MCF 10A (cell line): ENCODE results near the gene TADA2A. TPM values are rescaled to one million over a fixed set of nuclear protein-coding genes. Genes with fewer than 3 reads are reported as not detected.

ENCODE experiments used
- BruUV-seq: library from RNA; stranded (reverse); fragments of 400-500 nt; replicated peaks from 2 replicates; lab custom pipeline; 2021; lab: Mats Ljungman, UMichigan
- CTCF ChIA-PET: fragments of 300-600 bp; sonication (Branson Sonifier 250); formaldehyde crosslinking; extraction: SDS; loops from one replicate; lab custom pipeline; 2021; ENCODE audit warnings: antibody characterized with exemption, inconsistent platforms; lab: Yijun Ruan, JAX
- POLR2A ChIA-PET: fragments of 300-600, 350-650 bp; sonication (Branson Sonifier 250); formaldehyde crosslinking; extraction: SDS; loops from one replicate; lab custom pipeline; 2020; ENCODE audit warnings: antibody characterized with exemption, inconsistent platforms; lab: Yijun Ruan, JAX
- DNase-seq: peaks from one replicate; pipeline ENCODE4 v3.0.0-alpha.2; 2018; ENCODE audit not compliant: unreplicated experiment
- H3K27ac Mint-ChIP-seq: one replicate; pipeline ENCODE4 v1.8.0; 2022; ENCODE audit warnings: mild to moderate bottlenecking, low read depth, mixed read lengths; ENCODE audit not compliant: unreplicated experiment
- H3K27me3 Mint-ChIP-seq: one replicate; pipeline ENCODE4 v1.8.0; 2022; ENCODE audit warnings: mixed read lengths; ENCODE audit not compliant: insufficient read depth, unreplicated experiment
- H3K36me3 Mint-ChIP-seq: one replicate; pipeline ENCODE4 v1.8.0; 2022; ENCODE audit warnings: mild to moderate bottlenecking, moderate library complexity, mixed read lengths; ENCODE audit not compliant: insufficient read depth, unreplicated experiment
- H3K4me1 Mint-ChIP-seq: one replicate; pipeline ENCODE4 v1.8.0; 2022; ENCODE audit warnings: mixed read lengths; ENCODE audit not compliant: insufficient read depth, unreplicated experiment
- H3K4me3 Mint-ChIP-seq: one replicate; pipeline ENCODE4 v1.8.0; 2022; ENCODE audit warnings: mild to moderate bottlenecking, moderate library complexity, mixed read lengths; ENCODE audit not compliant: unreplicated experiment
- H3K9me3 Mint-ChIP-seq: one replicate; pipeline ENCODE4 v1.8.0; 2022; ENCODE audit warnings: mixed read lengths; ENCODE audit not compliant: unreplicated experiment
- CTCF ChIP-seq: fragments of 200-600 bp; IDR thresholded peaks from one replicate; pipeline ENCODE4 v1.8.0; 2022; ENCODE audit warnings: antibody characterized with exemption, mild to moderate bottlenecking; ENCODE audit not compliant: unreplicated experiment
- intact Hi-C: fragments of 100-400 bp; cut with micrococcal nuclease; formaldehyde crosslinking; loops from 2 replicates; pipeline ENCODE4 v1.14.1; 2022
- total RNA-seq: library from RNA; stranded (reverse); gene quantifications from 2 replicates; pipeline ENCODE4 v1.2.3, GENCODE V29; 2022

Gene TADA2A
- total RNA-seq, 1 experiment from 2014 or later, result 31.3 TPM

- no peak for TF ChIP-seq CTCF
These were observed 63.5 kb downstream of the TADA2A start for GRCh38 chr17:37470181-37470580.

GRCh38 chr17:37475731-37476420 is 69.2 kb downstream of the TADA2A start:
- Mint-ChIP-seq H3K4me3 (no peak overlapping the region), H3K27me3 (no peaks in the 10 kb centered on the region), H3K4me1 (peaks cover 22% of the 10 kb centered on the region), H3K27ac (peak overlapping the region; percentile 75), H3K9me3 (no peaks in the 10 kb centered on the region), H3K36me3 (peaks cover 77% of the 10 kb centered on the region)
- BruUV-seq, result no TSS peak
- TF ChIP-seq CTCF, result no peak
- intact Hi-C loops, result no loop called here
- CTCF ChIA-PET, result interaction anchor here (0.7 kb wide), 1 partner anchor 380 kb away, joined by 3 read pairs; no protein-coding TSS in a partner anchor
- no peak for DNase-seq
- POLR2A ChIA-PET, result interaction anchor here (1.0 to 5.0 kb wide), 7 partner anchors 8 to 70 kb away, joined by 5 to 60 read pairs (median 8); partner anchors contain the start of gene DUSP14

More at GRCh38 chr17:37470181-37470580, 63.5 kb downstream of the TADA2A start:
- Mint-ChIP-seq H3K27ac (no peak overlapping the region), H3K4me1 (no peaks in the 10 kb centered on the region), H3K9me3 (no peaks in the 10 kb centered on the region), H3K27me3 (no peaks in the 10 kb centered on the region), H3K4me3 (no peak overlapping the region), H3K36me3 (peaks cover 78% of the 10 kb centered on the region)
- CTCF ChIA-PET, result no interaction called here
- no peak for DNase-seq
- intact Hi-C loops, result no loop called here
- no TSS peak for BruUV-seq
- POLR2A ChIA-PET, result no interaction called here

DNA sequence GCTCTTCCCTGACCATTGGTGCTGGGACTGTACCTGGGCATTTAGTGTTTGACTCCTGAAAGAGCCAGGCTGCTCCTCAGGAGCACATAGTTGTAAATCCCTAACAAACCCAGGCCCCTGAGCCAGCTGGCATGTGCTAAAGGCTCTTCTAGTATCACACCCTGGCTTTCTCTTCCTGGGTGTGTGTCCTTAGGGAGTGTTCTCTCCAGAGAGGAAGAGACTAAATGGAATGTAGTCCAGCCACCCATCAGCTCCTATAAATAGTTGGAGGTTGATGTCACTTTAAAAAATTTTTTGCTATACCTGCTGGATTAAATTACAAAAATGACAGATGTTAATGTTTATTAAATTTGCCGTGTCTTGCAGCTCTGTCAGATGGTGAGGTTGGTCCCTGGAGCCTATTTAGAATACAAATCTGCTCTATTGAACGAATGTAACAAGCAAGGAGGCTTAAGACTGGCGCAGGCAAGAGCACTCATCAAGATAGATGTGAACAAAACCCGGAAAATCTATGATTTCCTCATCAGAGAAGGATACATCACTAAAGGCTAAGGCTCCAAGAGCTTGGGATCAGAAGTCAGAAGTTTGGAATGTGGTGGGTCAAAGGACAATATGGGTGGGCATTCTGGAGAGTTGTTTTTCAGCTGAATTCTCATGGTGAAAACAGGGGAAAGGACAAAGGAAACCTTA is 69.9 kb downstream of the TADA2A start:
- TF ChIP-seq CTCF, result no peak
- BruUV-seq, result no TSS peak
- ChIA-PET POLR2A (interaction anchor here (0.6 to 5.0 kb wide), 13 partner anchors 9 to 80 kb away, joined by 3 to 60 read pairs (median 6); partner anchors contain the start of gene DUSP14), CTCF (interaction anchor here (0.7 to 1.2 kb wide), 3 partner anchors 10 to 162 kb away, joined by 3 to 4 read pairs (median 3); no protein-coding TSS in a partner anchor)
- Mint-ChIP-seq H3K9me3 (no peaks in the 10 kb centered on the region), H3K4me1 (peaks cover 27% of the 10 kb centered on the region), H3K36me3 (peaks cover 72% of the 10 kb centered on the region), H3K27me3 (no peaks in the 10 kb centered on the region), H3K27ac (peak overlapping the region; percentile 75), H3K4me3 (no peak overlapping the region)
- DNase-seq, result no peak
- intact Hi-C loops, result no loop called here

GRCh38 chr17:37478187-37478586 is 71.5 kb downstream of the TADA2A start:
- peaks cover 67% of the 10 kb centered on the region for H3K36me3 Mint-ChIP-seq
- H3K4me1 Mint-ChIP-seq, result peaks cover 30% of the 10 kb centered on the region
- TF ChIP-seq CTCF, result no peak
- H3K27ac Mint-ChIP-seq, result no peak overlapping the region
- ChIA-PET POLR2A (interaction anchor here (0.6 to 4.0 kb wide), 4 partner anchors 10 to 185 kb away, joined by 3 to 14 read pairs (median 7); no protein-coding TSS in a partner anchor), CTCF (no interaction called here)
- intact Hi-C loops, result no loop called here
- H3K4me3 Mint-ChIP-seq, result no peak overlapping the region
- H3K27me3 Mint-ChIP-seq, result no peaks in the 10 kb centered on the region
- no peaks in the 10 kb centered on the region for H3K9me3 Mint-ChIP-seq
- peak; percentile 69 for DNase-seq
- no TSS peak for BruUV-seq
